Measurements from ENCODE around the gene CIC. TPM values are rescaled to one million over a fixed set of nuclear protein-coding genes. Genes with fewer than 3 reads are reported as not detected.

The CIC gene
- total RNA-seq, 1 donor from 2014 or later: 68.3 TPM

DNA sequence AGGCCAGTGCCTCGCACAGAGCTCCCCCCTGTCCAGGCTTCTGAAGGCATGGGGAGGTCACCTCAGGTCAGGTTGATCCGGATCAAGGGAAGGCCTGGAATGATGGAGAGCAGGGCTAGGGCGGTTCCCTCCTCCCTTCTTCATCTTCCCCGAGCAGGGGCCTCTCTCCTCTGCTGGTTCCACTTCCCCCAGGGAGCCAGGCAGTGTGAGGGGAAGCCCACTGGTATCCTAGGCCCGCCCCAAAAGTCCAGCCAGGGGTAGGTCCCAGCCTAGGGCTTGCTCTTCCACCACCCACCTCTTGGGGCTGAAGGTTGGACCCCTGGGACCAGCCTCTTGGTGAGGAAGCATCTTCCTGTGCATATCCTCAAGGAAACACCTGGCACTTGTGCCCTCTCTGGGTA lies 16.5 kb downstream of the CIC start:
- Mint-ChIP-seq H3K4me3 (ENCODE audit: low read depth) (peak overlapping the region; percentile 88), H3K36me3 (ENCODE audit: low read depth) (peaks cover 19% of the 10 kb centered on the region), H3K27ac (peak overlapping the region; percentile 47), H3K4me1 (ENCODE audit: low read depth) (peaks cover 28% of the 10 kb centered on the region), H3K27me3 (ENCODE audit: low read depth) (no peaks in the 10 kb centered on the region), H3K9me3 (no peaks in the 10 kb centered on the region)
- DNase-seq (ENCODE audit: low spot score): no peak
- intact Hi-C loops (cut with micrococcal nuclease): no loop called here

DNA sequence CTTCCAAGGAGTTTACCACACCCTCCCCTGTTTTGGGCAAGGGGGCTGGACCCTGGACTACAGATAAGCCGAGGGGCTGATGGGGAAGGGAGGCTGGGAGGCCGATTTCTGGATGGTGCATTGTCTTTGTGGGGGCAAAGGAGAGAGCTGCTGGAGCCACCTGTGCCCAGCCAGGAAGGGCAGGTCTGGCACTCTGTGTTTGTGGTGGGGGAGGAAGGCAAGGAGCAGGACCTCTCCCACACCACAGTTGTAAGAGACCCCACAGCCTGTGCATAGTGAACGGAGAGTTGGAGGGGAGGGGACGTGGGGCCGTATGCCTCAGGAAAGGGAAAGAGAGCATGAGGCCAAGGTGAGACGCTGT lies 16.9 kb downstream of the CIC start:
- Mint-ChIP-seq H3K27ac (peak overlapping the region; percentile 47), H3K4me3 (ENCODE audit: low read depth) (peak overlapping the region; percentile 88), H3K4me1 (ENCODE audit: low read depth) (peaks cover 28% of the 10 kb centered on the region), H3K36me3 (ENCODE audit: low read depth) (peaks cover 19% of the 10 kb centered on the region), H3K27me3 (ENCODE audit: low read depth) (no peaks in the 10 kb centered on the region), H3K9me3 (no peaks in the 10 kb centered on the region)
- no peak for DNase-seq (ENCODE audit: low spot score)
- intact Hi-C loops (cut with micrococcal nuclease): no loop called here

DNA sequence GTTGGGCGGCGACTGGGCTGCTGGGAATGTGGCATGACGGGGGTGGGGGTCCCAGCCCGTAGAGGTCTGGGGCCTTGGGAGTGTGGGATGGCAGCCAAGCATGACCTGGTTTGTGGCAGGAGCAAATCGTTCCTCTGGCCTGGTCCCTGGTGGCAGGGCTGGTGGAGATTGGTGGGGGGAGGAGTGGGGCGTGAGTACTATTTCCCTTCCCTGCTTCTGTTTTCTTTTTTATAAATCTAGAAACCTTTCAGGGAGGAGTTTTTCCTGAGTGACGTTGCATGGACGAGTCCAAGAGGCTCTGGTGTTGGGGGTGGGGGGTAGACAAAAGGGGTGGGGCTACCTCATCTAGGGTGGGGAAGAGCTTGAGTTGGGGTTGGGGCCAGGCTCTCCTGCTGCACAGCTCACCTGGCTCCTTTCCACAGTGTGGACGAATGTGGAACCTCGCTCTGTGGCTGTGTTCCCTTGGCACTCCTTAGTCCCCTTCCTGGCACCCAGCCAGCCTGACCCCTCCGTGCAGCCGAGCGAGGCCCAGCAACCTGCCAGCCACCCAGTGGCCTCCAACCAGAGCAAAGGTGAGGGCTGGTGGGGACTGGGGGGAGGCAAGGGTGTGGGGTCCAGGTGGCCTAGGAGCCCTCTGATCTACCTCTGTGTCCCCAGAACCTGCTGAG lies 17.4 kb downstream of the CIC start:
- H3K4me3 Mint-ChIP-seq (ENCODE audit: low read depth): no peak overlapping the region
- intact Hi-C loops (cut with micrococcal nuclease): no loop called here
- no peaks in the 10 kb centered on the region for H3K27me3 Mint-ChIP-seq (ENCODE audit: low read depth)
- no peak overlapping the region for H3K27ac Mint-ChIP-seq
- no peak for DNase-seq (ENCODE audit: low spot score)
- peaks cover 24% of the 10 kb centered on the region for H3K36me3 Mint-ChIP-seq (ENCODE audit: low read depth)
- H3K9me3 Mint-ChIP-seq: no peaks in the 10 kb centered on the region
- H3K4me1 Mint-ChIP-seq (ENCODE audit: low read depth): peaks cover 26% of the 10 kb centered on the region

DNA sequence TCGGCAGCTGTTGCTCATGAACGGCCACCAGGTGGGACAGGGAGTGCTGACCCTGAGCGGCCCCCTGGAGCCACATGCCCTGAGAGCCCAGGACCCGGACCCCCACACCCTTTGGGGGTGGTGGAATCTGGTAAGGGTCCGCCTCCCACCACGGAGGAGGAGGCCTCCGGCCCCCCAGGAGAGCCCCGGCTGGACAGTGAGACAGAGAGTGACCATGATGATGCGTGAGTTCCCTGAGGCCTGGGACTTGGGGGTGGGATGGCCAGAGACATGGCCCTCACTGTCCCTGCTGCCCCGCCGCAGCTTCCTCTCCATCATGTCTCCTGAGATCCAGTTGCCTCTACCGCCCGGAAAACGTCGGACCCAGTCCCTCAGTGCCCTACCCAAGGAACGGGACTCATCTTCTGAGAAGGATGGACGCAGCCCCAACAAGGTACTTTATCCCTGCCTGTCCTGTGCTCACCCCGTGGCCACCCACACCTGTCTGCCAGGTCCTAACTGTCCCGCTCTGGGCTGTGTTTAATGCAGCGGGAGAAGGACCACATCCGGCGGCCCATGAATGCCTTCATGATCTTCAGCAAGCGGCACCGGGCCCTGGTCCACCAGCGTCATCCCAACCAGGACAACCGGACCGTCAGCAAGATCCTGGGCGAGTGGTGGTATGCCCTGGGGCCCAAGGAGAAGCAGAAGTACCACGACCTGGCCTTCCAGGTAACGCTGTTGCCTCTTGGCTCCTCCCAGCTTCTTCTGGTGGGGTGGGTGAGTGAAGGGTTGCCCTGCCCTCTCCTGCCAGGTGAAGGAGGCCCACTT lies 18.2 kb downstream of the CIC start:
- no peak for DNase-seq (ENCODE audit: low spot score)

DNA sequence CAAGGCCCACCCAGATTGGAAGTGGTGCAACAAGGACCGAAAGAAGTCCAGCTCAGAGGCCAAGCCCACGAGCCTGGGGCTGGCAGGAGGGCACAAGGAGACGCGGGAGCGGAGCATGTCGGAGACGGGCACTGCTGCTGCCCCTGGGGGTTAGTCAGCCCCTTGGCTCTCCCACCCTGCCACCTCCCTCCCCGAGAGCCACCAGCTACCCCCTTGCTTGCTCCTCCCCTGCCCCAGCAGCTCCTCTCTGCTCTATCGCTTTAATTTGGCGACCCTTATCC lies 18.7 kb downstream of the CIC start:
- H3K36me3 Mint-ChIP-seq (ENCODE audit: low read depth): peaks cover 30% of the 10 kb centered on the region
- no peaks in the 10 kb centered on the region for H3K9me3 Mint-ChIP-seq
- intact Hi-C loops (cut with micrococcal nuclease): no loop called here
- no peak for DNase-seq (ENCODE audit: low spot score)
- no peak overlapping the region for H3K4me3 Mint-ChIP-seq (ENCODE audit: low read depth)
- no peaks in the 10 kb centered on the region for H3K27me3 Mint-ChIP-seq (ENCODE audit: low read depth)
- peaks cover 15% of the 10 kb centered on the region for H3K4me1 Mint-ChIP-seq (ENCODE audit: low read depth)
- H3K27ac Mint-ChIP-seq: no peak overlapping the region

More for the DNA sequence above, 18.2 kb downstream of the CIC start:
- no peaks in the 10 kb centered on the region for H3K27me3 Mint-ChIP-seq (ENCODE audit: low read depth)
- H3K27ac Mint-ChIP-seq: no peak overlapping the region
- peaks cover 30% of the 10 kb centered on the region for H3K36me3 Mint-ChIP-seq (ENCODE audit: low read depth)
- no peaks in the 10 kb centered on the region for H3K9me3 Mint-ChIP-seq
- peak overlapping the region; percentile 15 for H3K4me3 Mint-ChIP-seq (ENCODE audit: low read depth)
- intact Hi-C loops (cut with micrococcal nuclease): no loop called here
- peaks cover 19% of the 10 kb centered on the region for H3K4me1 Mint-ChIP-seq (ENCODE audit: low read depth)

DNA sequence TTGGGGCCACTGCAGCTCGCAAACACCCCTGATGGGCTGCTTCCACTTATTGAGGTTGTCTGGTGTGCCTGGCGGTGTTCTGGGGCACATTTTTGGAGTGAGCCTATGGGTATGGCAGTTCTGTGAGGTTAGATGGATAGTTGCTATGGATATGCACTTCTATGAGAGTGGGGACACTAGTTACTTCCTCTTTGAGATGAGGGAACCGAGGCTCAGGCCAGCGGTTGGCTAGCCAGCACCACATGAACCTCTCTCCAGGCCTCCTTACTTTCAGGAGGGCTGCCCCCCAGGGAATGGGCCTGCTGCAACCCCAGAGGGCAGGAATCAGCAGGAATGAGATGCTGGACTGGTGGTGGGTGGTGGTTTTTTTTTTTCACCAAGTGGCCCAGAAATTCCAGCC lies 19.3 kb downstream of the CIC start:
- DNase-seq (ENCODE audit: low spot score): no peak
- intact Hi-C loops (cut with micrococcal nuclease): no loop called here
- no peak overlapping the region for H3K4me3 Mint-ChIP-seq (ENCODE audit: low read depth)
- H3K9me3 Mint-ChIP-seq: no peaks in the 10 kb centered on the region
- no peaks in the 10 kb centered on the region for H3K27me3 Mint-ChIP-seq (ENCODE audit: low read depth)
- H3K27ac Mint-ChIP-seq: no peak overlapping the region
- peaks cover 33% of the 10 kb centered on the region for H3K36me3 Mint-ChIP-seq (ENCODE audit: low read depth)
- H3K4me1 Mint-ChIP-seq (ENCODE audit: low read depth): peaks cover 15% of the 10 kb centered on the region

DNA sequence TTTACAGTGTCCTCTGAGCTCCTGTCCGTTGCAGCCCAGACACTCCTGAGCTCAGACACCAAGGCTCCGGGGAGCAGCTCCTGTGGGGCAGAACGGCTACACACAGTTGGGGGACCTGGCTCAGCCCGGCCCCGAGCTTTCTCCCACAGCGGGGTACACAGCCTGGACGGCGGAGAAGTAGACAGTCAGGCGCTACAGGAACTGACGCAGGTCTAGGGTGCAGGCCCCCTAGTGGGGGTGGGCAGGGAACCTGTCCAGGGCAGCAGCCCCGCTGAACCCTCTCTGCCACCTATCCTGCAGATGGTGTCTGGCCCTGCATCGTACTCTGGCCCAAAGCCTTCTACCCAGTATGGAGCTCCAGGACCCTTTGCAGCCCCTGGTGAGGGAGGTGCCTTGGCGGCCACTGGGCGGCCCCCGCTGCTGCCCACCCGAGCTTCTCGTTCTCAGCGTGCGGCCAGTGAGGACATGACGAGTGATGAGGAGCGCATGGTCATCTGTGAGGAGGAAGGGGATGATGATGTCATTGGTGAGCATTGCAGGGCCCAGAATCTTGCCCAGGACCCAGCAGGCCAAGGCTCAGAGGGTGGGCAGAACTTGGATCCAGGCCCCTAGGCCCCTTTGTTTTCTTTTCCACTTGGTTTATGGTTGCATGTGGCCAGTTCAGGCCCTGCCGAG lies 20.0 kb downstream of the CIC start:
- Mint-ChIP-seq H3K27me3 (ENCODE audit: low read depth) (no peaks in the 10 kb centered on the region), H3K4me3 (ENCODE audit: low read depth) (no peak overlapping the region), H3K9me3 (no peaks in the 10 kb centered on the region), H3K27ac (no peak overlapping the region), H3K4me1 (ENCODE audit: low read depth) (peaks cover 15% of the 10 kb centered on the region), H3K36me3 (ENCODE audit: low read depth) (peaks cover 38% of the 10 kb centered on the region)
- no peak for DNase-seq (ENCODE audit: low spot score)
- intact Hi-C loops (cut with micrococcal nuclease): no loop called here

DNA sequence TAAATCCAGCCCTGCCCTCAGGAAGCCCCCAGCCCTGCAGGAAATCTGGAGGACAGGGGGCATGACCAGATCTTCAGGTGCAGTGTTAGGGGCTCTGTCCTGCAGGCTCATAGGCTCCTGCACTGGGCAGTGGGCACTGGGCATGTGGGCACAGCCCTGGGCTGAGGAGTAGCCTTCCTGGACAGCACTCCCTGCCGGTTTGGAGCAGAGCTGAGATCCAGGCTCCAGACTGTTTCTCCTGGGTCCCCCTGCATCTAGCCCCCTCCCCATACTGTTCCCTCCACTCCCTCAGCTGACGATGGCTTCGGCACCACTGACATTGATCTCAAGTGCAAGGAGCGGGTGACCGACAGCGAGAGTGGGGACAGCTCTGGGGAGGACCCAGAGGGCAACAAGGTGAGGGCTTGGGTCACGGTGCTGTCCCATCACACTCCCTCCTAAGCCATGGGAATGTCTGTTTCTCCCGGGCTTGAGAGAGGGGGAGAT lies 20.5 kb downstream of the CIC start:
- Mint-ChIP-seq H3K36me3 (ENCODE audit: low read depth) (peaks cover 41% of the 10 kb centered on the region), H3K4me1 (ENCODE audit: low read depth) (peaks cover 15% of the 10 kb centered on the region), H3K27me3 (ENCODE audit: low read depth) (no peaks in the 10 kb centered on the region)

DNA sequence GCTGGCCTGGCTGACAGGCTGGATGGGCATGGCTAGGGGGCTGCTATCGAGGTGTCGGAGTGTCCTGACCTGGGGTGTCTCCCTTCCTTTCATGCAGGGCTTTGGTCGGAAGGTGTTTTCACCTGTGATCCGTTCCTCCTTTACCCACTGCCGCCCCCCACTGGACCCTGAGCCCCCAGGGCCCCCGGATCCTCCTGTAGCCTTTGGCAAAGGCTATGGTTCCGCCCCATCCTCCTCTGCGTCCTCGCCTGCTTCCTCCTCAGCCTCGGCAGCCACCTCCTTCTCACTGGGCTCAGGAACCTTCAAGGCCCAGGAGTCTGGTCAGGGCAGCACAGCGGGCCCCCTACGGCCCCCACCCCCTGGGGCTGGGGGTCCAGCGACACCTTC lies 21.1 kb downstream of the CIC start:
- H3K27ac Mint-ChIP-seq: no peak overlapping the region
- no peak overlapping the region for H3K4me3 Mint-ChIP-seq (ENCODE audit: low read depth)
- H3K4me1 Mint-ChIP-seq (ENCODE audit: low read depth): peaks cover 10% of the 10 kb centered on the region
- no peak for DNase-seq (ENCODE audit: low spot score)
- intact Hi-C loops (cut with micrococcal nuclease): no loop called here
- no peaks in the 10 kb centered on the region for H3K9me3 Mint-ChIP-seq
- H3K36me3 Mint-ChIP-seq (ENCODE audit: low read depth): peaks cover 41% of the 10 kb centered on the region
- no peaks in the 10 kb centered on the region for H3K27me3 Mint-ChIP-seq (ENCODE audit: low read depth)

More for the DNA sequence above, 20.5 kb downstream of the CIC start:
- Mint-ChIP-seq H3K9me3 (no peaks in the 10 kb centered on the region), H3K27ac (no peak overlapping the region), H3K4me3 (ENCODE audit: low read depth) (no peak overlapping the region)
- intact Hi-C loops (cut with micrococcal nuclease): no loop called here
- DNase-seq (ENCODE audit: low spot score): no peak

DNA sequence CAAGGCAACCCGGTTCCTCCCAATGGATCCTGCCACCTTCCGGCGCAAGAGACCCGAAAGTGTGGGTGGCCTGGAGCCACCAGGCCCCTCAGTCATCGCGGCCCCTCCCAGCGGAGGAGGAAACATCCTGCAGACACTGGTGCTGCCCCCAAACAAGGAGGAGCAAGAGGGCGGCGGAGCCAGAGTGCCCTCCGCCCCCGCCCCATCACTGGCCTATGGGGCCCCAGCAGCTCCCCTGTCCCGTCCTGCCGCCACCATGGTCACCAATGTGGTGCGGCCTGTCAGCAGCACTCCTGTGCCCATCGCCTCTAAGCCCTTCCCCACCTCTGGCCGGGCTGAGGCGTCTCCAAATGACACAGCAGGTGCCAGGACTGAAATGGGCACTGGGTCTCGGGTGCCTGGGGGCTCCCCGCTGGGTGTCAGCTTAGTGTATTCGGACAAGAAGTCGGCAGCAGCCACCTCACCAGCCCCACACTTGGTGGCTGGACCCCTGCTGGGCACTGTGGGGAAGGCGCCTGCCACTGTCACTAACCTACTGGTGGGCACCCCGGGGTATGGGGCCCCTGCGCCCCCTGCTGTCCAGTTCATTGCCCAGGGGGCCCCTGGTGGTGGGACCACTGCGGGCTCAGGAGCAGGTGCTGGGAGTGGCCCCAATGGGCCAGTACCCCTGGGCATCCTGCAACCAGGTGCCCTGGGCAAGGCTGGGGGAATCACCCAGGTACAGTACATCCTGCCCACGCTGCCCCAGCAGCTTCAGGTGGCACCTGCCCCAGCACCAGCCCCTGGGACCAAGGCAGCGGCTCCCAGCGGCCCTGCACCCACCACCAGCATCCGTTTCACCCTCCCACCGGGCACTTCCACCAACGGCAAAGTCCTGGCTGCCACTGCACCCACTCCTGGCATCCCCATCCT lies 21.7 kb downstream of the CIC start:
- no peaks in the 10 kb centered on the region for H3K27me3 Mint-ChIP-seq (ENCODE audit: low read depth)
- peaks cover 5% of the 10 kb centered on the region for H3K4me1 Mint-ChIP-seq (ENCODE audit: low read depth)
- intact Hi-C loops (cut with micrococcal nuclease): no loop called here
- no peak overlapping the region for H3K27ac Mint-ChIP-seq
- H3K9me3 Mint-ChIP-seq: no peaks in the 10 kb centered on the region
- H3K36me3 Mint-ChIP-seq (ENCODE audit: low read depth): peaks cover 43% of the 10 kb centered on the region
- no peak for DNase-seq (ENCODE audit: low spot score)
- H3K4me3 Mint-ChIP-seq (ENCODE audit: low read depth): no peak overlapping the region

DNA sequence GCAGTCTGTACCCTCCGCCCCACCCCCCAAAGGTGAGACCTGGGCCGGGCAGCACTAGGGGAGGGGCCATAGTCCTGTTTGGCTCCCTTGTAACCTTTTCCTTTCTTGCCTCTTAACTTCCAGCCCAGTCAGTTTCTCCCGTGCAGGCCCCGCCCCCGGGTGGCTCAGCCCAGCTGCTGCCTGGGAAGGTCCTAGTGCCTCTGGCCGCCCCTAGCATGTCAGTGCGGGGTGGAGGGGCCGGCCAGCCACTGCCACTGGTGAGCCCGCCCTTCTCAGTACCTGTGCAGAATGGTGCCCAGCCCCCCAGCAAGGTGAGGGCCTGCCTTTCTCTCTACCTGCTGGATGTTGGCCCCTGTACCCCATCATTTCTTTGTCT lies 22.4 kb downstream of the CIC start:
- Mint-ChIP-seq H3K9me3 (no peaks in the 10 kb centered on the region), H3K4me3 (ENCODE audit: low read depth) (no peak overlapping the region), H3K27ac (peak overlapping the region; percentile 19), H3K36me3 (ENCODE audit: low read depth) (peaks cover 43% of the 10 kb centered on the region), H3K27me3 (ENCODE audit: low read depth) (no peaks in the 10 kb centered on the region), H3K4me1 (ENCODE audit: low read depth) (no peaks in the 10 kb centered on the region)
- intact Hi-C loops (cut with micrococcal nuclease): no loop called here
- DNase-seq (ENCODE audit: low spot score): no peak

DNA sequence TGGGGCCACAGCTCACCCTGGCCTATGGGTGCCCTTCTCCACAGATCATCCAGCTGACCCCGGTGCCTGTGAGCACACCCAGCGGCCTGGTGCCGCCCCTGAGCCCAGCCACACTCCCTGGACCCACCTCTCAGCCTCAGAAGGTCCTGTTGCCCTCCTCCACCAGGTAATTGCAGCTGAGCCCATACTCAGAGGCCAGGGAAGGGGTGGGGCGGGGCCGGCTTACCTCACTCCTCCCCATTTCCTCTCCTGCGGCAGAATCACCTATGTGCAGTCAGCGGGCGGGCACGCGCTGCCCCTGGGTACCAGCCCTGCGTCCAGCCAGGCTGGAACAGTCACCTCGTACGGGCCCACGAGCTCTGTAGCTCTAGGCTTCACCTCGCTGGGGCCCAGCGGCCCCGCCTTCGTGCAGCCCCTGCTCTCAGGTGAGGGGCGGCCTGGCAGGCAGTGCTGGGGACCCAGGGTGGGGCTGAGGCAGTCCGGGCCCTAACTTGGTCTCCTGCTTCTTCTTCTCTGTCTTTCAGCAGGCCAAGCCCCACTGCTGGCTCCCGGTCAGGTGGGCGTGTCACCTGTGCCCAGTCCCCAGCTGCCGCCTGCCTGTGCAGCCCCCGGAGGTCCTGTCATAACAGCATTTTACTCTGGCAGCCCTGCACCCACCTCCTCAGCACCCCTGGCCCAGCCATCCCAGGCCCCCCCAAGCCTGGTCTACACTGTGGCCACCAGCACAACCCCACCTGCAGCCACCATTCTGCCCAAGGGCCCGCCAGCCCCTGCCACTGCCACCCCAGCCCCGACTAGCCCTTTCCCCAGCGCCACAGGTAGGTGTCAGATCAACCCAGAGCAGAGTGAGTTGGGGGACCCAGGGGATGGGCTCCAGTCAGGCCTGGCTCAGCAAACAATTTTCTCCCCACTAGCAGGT lies 23.2 kb downstream of the CIC start:
- Mint-ChIP-seq H3K36me3 (ENCODE audit: low read depth) (peaks cover 40% of the 10 kb centered on the region), H3K4me3 (ENCODE audit: low read depth) (no peak overlapping the region), H3K27ac (peak overlapping the region; percentile 19), H3K27me3 (ENCODE audit: low read depth) (no peaks in the 10 kb centered on the region), H3K9me3 (no peaks in the 10 kb centered on the region), H3K4me1 (ENCODE audit: low read depth) (no peaks in the 10 kb centered on the region)
- no peak for DNase-seq (ENCODE audit: low spot score)
- intact Hi-C loops (cut with micrococcal nuclease): no loop called here

Data from activated T-helper 2 cell treated with anti-CD3 and anti-CD28 coated beads, Interferon-gamma antibody, Interleukin-2, Interleukin-4, amounts not matched to agents 10 μg/mL and 5 μg/mL and 100 μg/mL, durations not matched to agents 14 hours and 24 hours and 36 hours (primary cell).